ENCODE data around the gene TAS2R4.
"Not testable (repeated sequence)": the region's sequence is repeated elsewhere in the genome, so short reads cannot be mapped to it uniquely, and the experiment has no call there.

TAS2R4 gene

DNA sequence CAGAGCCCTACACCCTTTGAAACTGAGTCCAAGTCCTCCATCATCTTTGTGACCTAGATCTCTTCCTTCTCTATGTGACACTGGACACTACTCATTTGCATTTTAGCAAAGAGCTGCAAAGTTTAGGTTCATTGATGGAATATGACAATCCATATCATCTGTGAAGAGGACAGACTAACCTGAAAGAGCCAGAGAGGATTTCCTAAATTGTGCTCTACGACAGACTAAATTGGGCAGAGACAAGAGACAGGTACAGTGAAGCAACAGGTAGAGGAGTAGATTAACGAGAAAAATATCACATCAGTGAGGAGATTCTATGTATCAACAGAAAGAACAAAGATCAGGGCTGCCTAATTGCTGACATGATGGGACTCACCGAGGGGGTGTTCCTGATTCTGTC, 12.7 kb upstream of the TAS2R4 start, which contains the start of gene TAS2R3:
TSS of gene TAS2R3 (plus strand) at position 301 of the 400 bp plus-strand sequence. CDS start at position 363, 62 bp downstream.
- POLR2A ChIA-PET: interaction anchor here (2.1 kb wide), 1 partner anchor 26 kb away, joined by 6 read pairs; the partner anchor contains the start of gene SSBP1
- TF ChIP-seq FOXM1 (IDR thresholded peaks at IDR 0.05; ENCODE audit: borderline replicate concordance) (no peak), TARDBP (IDR thresholded peaks at IDR 0.05) (no peak), L3MBTL2 (conservative IDR thresholded peaks at IDR 0.05) (no peak), NFRKB (IDR thresholded peaks at IDR 0.05) (no peak), ZNF384 (IDR thresholded peaks at IDR 0.05) (no peak), FOXK2 (IDR thresholded peaks at IDR 0.05) (no peak), ARNT (IDR thresholded peaks at IDR 0.05) (no peak)
- no peak for DNase-seq (ENCODE audit: extremely low spot score)
- CTCF ChIA-PET: no interaction called here

DNA sequence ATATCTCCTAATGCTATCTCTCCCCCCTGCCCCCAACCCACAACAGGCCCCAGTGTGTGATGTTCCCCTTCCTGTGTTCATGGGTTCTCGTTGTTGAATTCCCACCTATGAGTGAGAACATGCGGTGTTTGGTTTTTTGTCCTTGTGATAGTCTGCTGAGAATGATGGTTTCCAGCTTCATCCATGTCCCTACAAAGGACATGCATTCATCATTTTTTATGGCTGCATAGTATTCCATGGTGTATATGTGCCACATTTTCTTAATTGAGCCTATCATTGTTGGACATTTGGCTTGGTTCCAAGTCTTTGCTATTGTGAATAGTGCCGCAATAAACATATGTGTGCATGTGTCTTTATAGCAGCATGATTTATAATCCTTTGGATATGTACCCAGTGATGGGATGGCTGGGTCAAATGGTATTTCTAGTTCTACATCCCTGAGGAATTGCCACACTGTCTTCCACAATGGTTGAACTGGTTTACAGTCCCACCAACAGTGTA, 6.3 kb upstream of the TAS2R4 start:
- DNase-seq (ENCODE audit: extremely low spot score); CTCF ChIA-PET; POLR2A ChIA-PET: not testable (repeated sequence)

DNA sequence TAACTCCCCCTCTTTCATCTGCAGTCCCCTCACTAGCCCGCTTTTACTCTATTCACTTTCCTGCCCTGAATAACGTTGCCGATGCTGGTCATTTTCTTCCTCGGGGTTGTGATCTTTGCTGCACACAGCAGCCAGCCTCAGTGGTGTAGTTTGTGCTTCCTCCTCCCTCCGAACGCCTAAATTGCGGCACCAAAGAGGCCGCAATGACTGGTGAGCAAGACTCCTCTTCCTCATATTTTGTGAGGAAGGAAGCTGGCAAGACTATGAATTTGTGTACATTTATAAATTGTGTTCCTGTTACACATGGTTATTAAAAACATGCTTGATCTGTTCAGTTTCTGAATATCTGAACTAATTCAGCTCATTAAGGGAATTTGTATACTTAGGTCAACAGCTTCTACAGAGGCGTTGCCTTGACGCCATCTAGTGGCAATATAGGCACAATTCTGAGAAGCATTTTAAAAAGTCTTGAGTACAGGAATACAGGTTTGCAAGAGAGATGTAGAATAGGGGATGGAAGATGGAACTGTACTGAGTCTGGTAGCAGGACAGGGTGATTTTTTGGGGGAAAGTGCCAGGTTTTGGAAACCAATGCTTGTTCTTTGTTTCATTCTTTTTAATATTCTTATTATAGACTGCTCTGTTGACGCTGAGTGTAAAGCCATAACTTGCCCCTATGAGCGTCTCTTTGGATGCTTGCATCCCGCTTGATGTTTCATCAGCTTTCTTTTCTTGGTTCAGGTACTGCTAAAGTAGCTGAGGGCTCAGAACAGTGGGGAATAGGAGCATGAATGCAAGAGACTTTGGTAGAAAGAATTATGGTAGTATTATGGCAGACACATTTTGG, 9.5 kb downstream of the TAS2R4 start:
- CTCF ChIA-PET: interaction anchor here (0.6 to 1.5 kb wide), 11 partner anchors 8 to 150 kb away, joined by 3 to 9 read pairs (median 4); partner anchors contain the start of gene TAS2R4
- TF ChIP-seq SP1 (IDR thresholded peaks at IDR 0.05) (no peak), NFRKB (IDR thresholded peaks at IDR 0.05) (no peak), L3MBTL2 (conservative IDR thresholded peaks at IDR 0.05) (no peak), FOXA1 (IDR thresholded peaks at IDR 0.05) (no peak), FOXM1 (IDR thresholded peaks at IDR 0.05; ENCODE audit: borderline replicate concordance) (no peak), FOXK2 (IDR thresholded peaks at IDR 0.05) (no peak), ELF4 (IDR thresholded peaks at IDR 0.05) (no peak), CTBP1 (IDR thresholded peaks at IDR 0.05; ENCODE audit: borderline replicate concordance) (no peak), ARNT (IDR thresholded peaks at IDR 0.05) (no peak), HDGF (IDR thresholded peaks at IDR 0.05; ENCODE audit: borderline replicate concordance) (no peak), LEF1 (IDR thresholded peaks at IDR 0.05; ENCODE audit: borderline replicate concordance) (no peak), SUZ12 (IDR thresholded peaks at IDR 0.05) (no peak)
- TF ChIP-seq, protein P1, sequence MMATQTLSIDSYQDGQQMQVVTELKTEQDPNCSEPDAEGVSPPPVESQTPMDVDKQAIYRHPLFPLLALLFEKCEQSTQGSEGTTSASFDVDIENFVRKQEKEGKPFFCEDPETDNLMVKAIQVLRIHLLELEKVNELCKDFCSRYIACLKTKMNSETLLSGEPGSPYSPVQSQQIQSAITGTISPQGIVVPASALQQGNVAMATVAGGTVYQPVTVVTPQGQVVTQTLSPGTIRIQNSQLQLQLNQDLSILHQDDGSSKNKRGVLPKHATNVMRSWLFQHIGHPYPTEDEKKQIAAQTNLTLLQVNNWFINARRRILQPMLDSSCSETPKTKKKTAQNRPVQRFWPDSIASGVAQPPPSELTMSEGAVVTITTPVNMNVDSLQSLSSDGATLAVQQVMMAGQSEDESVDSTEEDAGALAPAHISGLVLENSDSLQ (IDR thresholded peaks at IDR 0.05): no peak
- POLR2A ChIA-PET: interaction anchor here (1.8 kb wide), 1 partner anchor 25 kb away, joined by 4 read pairs; no protein-coding TSS in a partner anchor
- DNase-seq (ENCODE audit: extremely low spot score): peak; percentile 67

DNA sequence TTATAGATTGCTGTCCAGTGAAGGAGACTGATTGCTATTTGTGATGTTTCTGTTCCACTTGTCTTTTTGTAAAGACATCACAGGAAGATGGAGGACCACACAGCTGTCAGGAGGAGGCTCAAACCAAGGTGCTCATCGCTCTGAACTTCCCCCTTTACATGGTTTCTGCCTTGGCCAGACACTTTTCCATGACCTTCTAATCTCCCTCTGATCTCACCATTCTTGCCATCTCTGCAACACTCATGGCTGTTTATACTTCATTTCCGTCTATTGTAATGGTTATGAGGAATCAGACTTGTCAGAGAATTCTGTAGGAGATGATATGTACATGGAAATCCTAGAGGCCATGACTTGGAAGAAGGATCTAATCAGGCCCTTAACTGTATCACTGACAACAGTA, 11.8 kb downstream of the TAS2R4 start:
- DNase-seq (ENCODE audit: extremely low spot score): no peak
- CTCF ChIA-PET: no interaction called here
- no peak for TF ChIP-seq ELF4 (IDR thresholded peaks at IDR 0.05)
- TF ChIP-seq NFRKB (IDR thresholded peaks at IDR 0.05): no peak
- no peak for TF ChIP-seq BHLHE40 (IDR thresholded peaks at IDR 0.05; ENCODE audit: borderline replicate concordance)
- TF ChIP-seq CTBP1 (IDR thresholded peaks at IDR 0.05; ENCODE audit: borderline replicate concordance): no peak
- no peak for TF ChIP-seq L3MBTL2 (conservative IDR thresholded peaks at IDR 0.05)
- TF ChIP-seq LEF1 (IDR thresholded peaks at IDR 0.05; ENCODE audit: borderline replicate concordance): no peak
- TF ChIP-seq, protein P1 (IDR thresholded peaks at IDR 0.05): no peak
- TF ChIP-seq SP1 (IDR thresholded peaks at IDR 0.05): no peak
- TF ChIP-seq ARNT (IDR thresholded peaks at IDR 0.05): no peak
- no peak for TF ChIP-seq FOXK2 (IDR thresholded peaks at IDR 0.05)
- no peak for TF ChIP-seq FOXM1 (IDR thresholded peaks at IDR 0.05; ENCODE audit: borderline replicate concordance)
- no peak for TF ChIP-seq HDGF (IDR thresholded peaks at IDR 0.05; ENCODE audit: borderline replicate concordance)
- no peak for TF ChIP-seq ZNF384 (IDR thresholded peaks at IDR 0.05)
- no peak for TF ChIP-seq SUZ12 (IDR thresholded peaks at IDR 0.05)
- no peak for TF ChIP-seq TARDBP (IDR thresholded peaks at IDR 0.05)
- POLR2A ChIA-PET: no interaction called here

DNA sequence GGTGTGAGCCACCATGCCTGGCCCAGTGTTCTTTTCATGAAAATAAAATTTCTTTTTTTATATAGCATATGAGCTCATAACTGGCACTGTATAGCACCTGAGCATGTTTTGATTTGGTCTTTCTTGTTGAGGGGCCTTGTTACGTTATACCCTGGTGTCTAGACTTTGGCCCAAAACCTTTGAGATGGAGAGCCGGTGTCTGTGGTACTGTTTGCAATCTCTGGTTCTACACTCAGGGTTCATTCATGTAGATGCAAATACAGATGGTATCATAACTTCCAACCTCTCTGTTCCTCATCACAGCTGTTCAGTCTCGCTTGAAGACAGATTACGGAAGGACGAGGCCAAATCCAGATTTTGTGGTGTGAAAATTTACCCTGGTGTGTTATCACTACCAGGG, 13.4 kb downstream of the TAS2R4 start, which contains the start of gene TAS2R5:
TSS of gene TAS2R5 (plus strand) at position 301 of the 400 bp plus-strand sequence. CDS start 145 bp downstream, outside the sequence.
- ChIA-PET CTCF (no interaction called here), POLR2A (no interaction called here)
- DNase-seq (ENCODE audit: extremely low spot score): no peak
- no peak for TF ChIP-seq ZNF384 (IDR thresholded peaks at IDR 0.05)
- TF ChIP-seq HDGF (IDR thresholded peaks at IDR 0.05; ENCODE audit: borderline replicate concordance): no peak
- TF ChIP-seq L3MBTL2 (conservative IDR thresholded peaks at IDR 0.05): no peak
- TF ChIP-seq FOXK2 (IDR thresholded peaks at IDR 0.05): no peak
- TF ChIP-seq, protein P1 (IDR thresholded peaks at IDR 0.05): no peak
- TF ChIP-seq CTBP1 (IDR thresholded peaks at IDR 0.05; ENCODE audit: borderline replicate concordance): no peak
- TF ChIP-seq FOXM1 (IDR thresholded peaks at IDR 0.05; ENCODE audit: borderline replicate concordance): no peak

DNA sequence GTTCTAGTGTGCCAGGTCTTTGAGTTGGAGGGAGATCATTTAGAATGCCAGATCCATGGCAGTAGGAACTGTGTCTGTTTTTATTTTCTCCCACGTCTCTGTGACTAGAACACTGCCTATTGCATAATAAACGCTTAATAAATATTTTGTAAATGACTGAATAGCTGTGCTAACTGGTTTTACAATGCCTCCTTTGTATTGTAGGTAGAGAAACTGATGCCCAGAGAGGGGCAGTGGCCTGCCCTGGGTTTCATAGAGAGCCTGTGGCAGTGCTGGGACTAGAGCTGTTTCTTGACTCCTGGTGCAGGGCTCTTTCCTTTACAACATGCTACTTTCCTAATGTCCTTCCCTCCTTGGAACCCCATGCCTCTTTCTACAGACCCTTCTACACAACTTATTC, 16.1 kb downstream of the TAS2R4 start:
- CTCF ChIA-PET: no interaction called here

More for the DNA sequence above, 16.1 kb downstream of the TAS2R4 start:
- POLR2A ChIA-PET: no interaction called here
- no peak for DNase-seq (ENCODE audit: extremely low spot score)
- TF ChIP-seq TARDBP (IDR thresholded peaks at IDR 0.05): no peak
- TF ChIP-seq ELF4 (IDR thresholded peaks at IDR 0.05): no peak
- TF ChIP-seq FOXM1 (IDR thresholded peaks at IDR 0.05; ENCODE audit: borderline replicate concordance): no peak
- no peak for TF ChIP-seq FOXK2 (IDR thresholded peaks at IDR 0.05)
- no peak for TF ChIP-seq FOXA1 (IDR thresholded peaks at IDR 0.05)
- TF ChIP-seq ARNT (IDR thresholded peaks at IDR 0.05): no peak
- TF ChIP-seq, protein P1 (IDR thresholded peaks at IDR 0.05): no peak
- no peak for TF ChIP-seq SUZ12 (IDR thresholded peaks at IDR 0.05)
- no peak for TF ChIP-seq HDGF (IDR thresholded peaks at IDR 0.05; ENCODE audit: borderline replicate concordance)
- TF ChIP-seq ZNF384 (IDR thresholded peaks at IDR 0.05): no peak
- TF ChIP-seq NFRKB (IDR thresholded peaks at IDR 0.05): no peak
- no peak for TF ChIP-seq L3MBTL2 (conservative IDR thresholded peaks at IDR 0.05)
- TF ChIP-seq SP1 (IDR thresholded peaks at IDR 0.05): no peak
- TF ChIP-seq BHLHE40 (IDR thresholded peaks at IDR 0.05; ENCODE audit: borderline replicate concordance): no peak

All from HEK293T (cell line).